Endodermal cell (in vitro differentiated cells): ENCODE measurements around the gene TAL1. TPM values are rescaled to one million over a fixed set of nuclear protein-coding genes. Genes with fewer than 3 reads are reported as not detected.

Source experiments
- DNase-seq: peaks from one replicate; pipeline ENCODE4 v3.0.0-alpha.2; 2017
- H3K27ac ChIP-seq: 2 replicates; pipeline ENCODE4 v1.5.1; 2013; ENCODE audit warnings: mild to moderate bottlenecking, low read depth, low read length, moderate library complexity
- H3K27me3 ChIP-seq: 2 replicates; pipeline ENCODE4 v1.6.1; 2013; ENCODE audit warnings: mild to moderate bottlenecking, low read length, moderate library complexity; ENCODE audit not compliant: insufficient read depth, control insufficient read depth, poor library complexity, severe bottlenecking
- H3K36me3 ChIP-seq: 2 replicates; pipeline ENCODE4 v1.7.0; 2013; ENCODE audit warnings: mild to moderate bottlenecking, low read length, moderate library complexity; ENCODE audit not compliant: control insufficient read depth, insufficient read depth
- H3K4me1 ChIP-seq: one replicate; pipeline ENCODE4 v1.7.0; 2013; ENCODE audit warnings: low read length; ENCODE audit not compliant: control insufficient read depth, insufficient read depth
- H3K4me3 ChIP-seq: 2 replicates; pipeline ENCODE4 v1.5.1; 2013; ENCODE audit warnings: mild to moderate bottlenecking, low read length, moderate library complexity
- H3K9ac ChIP-seq: 2 replicates; pipeline ENCODE4 v1.6.1; 2013; ENCODE audit warnings: mild to moderate bottlenecking, low read length, moderate library complexity; ENCODE audit not compliant: poor library complexity, severe bottlenecking; ENCODE audit errors: extremely low read depth
- H3K9me3 ChIP-seq: 2 replicates; pipeline ENCODE4 v1.6.1; 2013; ENCODE audit warnings: mild to moderate bottlenecking, low read length, moderate library complexity; ENCODE audit not compliant: control insufficient read depth
- H3K27ac Mint-ChIP-seq: 2 replicates; pipeline ENCODE4 v1.8.0; 2020; ENCODE audit warnings: mixed read lengths
- H3K27me3 Mint-ChIP-seq: 2 replicates; pipeline ENCODE4 v1.8.0; 2021; ENCODE audit warnings: mild to moderate bottlenecking, mixed read lengths; ENCODE audit not compliant: insufficient read depth
- H3K36me3 Mint-ChIP-seq: 2 replicates; pipeline ENCODE4 v1.8.0; 2020; ENCODE audit warnings: low read depth, mixed read lengths
- H3K4me1 Mint-ChIP-seq: 2 replicates; pipeline ENCODE4 v1.8.0; 2020; ENCODE audit warnings: mixed read lengths
- H3K4me3 Mint-ChIP-seq: 2 replicates; pipeline ENCODE4 v1.8.0; 2020; ENCODE audit warnings: mild to moderate bottlenecking, moderate library complexity, mixed read lengths
- H3K9me3 Mint-ChIP-seq: 2 replicates; pipeline ENCODE4 v1.8.0; 2020; ENCODE audit warnings: mild to moderate bottlenecking, mixed read lengths
- WGBS, 2 experiments: methylation state at CpG; one replicate each; pipeline versions ENCODE4 v1.1.5 to v1.1.7; 2013; ENCODE audit warnings: missing lambda C conversion rate in 2 of 2, mixed read lengths in 1 of 2; ENCODE audit not compliant: insufficient coverage in 1 of 2, insufficient read length in 1 of 2; 5-methylcytosine and 5-hydroxymethylcytosine counted together
- total RNA-seq, 2 donors: library from RNA; stranded (reverse); fragmentation: NEBNext Ultra II Directional in 1 of 2; extraction: Animal tissue kit (Norgen Biotek cat#: 25700) in 1 of 2; gene quantifications; 2 replicates in 1 of 2; 3 replicates in 1 of 2; pipeline ENCODE4 v1.2.1, GENCODE V29; 2021
- TF ChIP-seq, protein P1 (sequence below): fragments of 200-600 bp; sonication (generic); conservative IDR thresholded peaks from 2 replicates; pipeline ENCODE4 v1.5.0; 2021; ENCODE audit warnings: antibody characterized with exemption, mild to moderate bottlenecking

TAL1 gene
- total RNA-seq, 2 donors from 2014 or later, result 0.04 TPM; not detected in 1

DNA sequence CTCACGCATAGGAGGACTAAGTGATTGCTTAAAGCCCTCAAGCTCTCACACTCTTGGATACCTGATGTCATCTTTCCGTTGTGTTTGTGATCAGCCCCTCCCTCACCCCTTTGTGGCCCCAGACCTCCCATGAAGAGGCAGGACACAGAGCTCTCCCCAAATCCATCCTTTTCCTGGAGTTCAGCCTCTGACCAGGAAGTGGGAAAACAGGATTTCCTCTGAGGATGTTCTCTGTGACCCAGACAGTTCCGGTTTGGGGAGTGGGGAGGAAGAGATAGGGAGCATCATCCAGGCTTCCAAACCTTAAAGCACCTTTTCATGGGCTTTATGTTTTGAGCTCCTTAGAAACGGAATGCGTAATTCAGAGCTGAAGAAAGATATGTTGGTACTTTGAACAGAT lies 11.9 kb upstream of the TAL1 start:
- Histone ChIP-seq H3K4me1 (no peaks in the 10 kb centered on the region), H3K9me3 (no peaks in the 10 kb centered on the region), H3K27me3 (peaks cover 35% of the 10 kb centered on the region), H3K27ac (no peak overlapping the region), H3K9ac (no peak overlapping the region), H3K4me3 (no peak overlapping the region), H3K36me3 (no peaks in the 10 kb centered on the region)
- H3K36me3 Mint-ChIP-seq, result peaks cover 1% of the 10 kb centered on the region
- H3K4me3 Mint-ChIP-seq, result no peak overlapping the region
- H3K27ac Mint-ChIP-seq, result no peak overlapping the region
- 43 to 72% methylated on average over 2 to 5 of the region's 5 CpGs for WGBS, 2 experiments
- DNase-seq, result no peak
- no peaks in the 10 kb centered on the region for H3K9me3 Mint-ChIP-seq
- H3K4me1 Mint-ChIP-seq, result peaks cover 7% of the 10 kb centered on the region
- peaks cover 58% of the 10 kb centered on the region for H3K27me3 Mint-ChIP-seq
- TF ChIP-seq, protein P1, sequence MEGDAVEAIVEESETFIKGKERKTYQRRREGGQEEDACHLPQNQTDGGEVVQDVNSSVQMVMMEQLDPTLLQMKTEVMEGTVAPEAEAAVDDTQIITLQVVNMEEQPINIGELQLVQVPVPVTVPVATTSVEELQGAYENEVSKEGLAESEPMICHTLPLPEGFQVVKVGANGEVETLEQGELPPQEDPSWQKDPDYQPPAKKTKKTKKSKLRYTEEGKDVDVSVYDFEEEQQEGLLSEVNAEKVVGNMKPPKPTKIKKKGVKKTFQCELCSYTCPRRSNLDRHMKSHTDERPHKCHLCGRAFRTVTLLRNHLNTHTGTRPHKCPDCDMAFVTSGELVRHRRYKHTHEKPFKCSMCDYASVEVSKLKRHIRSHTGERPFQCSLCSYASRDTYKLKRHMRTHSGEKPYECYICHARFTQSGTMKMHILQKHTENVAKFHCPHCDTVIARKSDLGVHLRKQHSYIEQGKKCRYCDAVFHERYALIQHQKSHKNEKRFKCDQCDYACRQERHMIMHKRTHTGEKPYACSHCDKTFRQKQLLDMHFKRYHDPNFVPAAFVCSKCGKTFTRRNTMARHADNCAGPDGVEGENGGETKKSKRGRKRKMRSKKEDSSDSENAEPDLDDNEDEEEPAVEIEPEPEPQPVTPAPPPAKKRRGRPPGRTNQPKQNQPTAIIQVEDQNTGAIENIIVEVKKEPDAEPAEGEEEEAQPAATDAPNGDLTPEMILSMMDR, result no peak

DNA sequence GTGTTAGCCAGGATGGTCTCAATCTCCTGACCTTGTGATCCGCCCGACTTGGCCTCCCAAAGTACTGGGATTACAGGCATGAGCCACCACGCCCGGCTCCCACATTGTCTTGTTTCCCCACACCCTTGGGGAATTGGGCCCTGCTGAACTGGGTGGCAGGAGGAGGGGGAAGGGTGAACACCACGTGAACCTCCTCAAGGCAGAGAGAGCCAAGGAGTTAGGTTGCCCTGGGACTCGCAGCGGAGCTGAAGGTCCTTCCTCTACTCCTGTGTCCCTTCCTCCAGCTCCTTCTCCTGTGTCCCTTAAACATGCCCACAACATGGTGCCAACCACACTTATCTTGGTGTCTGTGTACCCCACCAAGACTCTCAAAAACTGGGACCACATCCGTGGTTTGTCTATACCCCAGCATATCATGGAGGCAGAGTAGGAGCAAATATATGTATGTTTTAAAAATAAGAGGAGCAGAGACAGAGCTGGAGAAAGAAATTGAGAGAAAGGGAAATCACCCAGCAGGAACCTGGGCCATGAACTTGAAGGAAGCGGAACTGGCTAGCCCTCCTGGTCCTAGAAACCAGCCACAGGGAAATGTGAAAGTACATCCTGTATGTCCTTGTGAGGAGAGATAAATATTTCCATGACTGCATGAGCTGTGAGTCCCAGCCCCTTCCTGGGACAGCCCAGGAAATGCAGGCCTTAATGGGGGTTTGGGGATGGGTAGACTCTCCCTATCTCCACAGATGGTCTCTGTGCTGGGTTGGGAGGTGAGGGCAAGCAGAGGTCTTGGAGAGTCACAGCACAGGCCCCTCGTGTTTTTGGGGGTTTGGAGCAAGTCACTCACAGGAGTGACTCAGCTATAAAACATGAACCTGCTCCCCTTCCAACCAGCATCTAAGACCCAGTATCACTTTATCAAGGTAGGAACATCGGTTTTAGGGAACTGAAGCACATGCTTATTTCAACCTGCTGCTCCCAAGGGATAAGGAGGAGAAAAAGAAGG lies 9.4 kb upstream of the TAL1 start:
- Mint-ChIP-seq H3K27ac (no peak overlapping the region), H3K9me3 (no peaks in the 10 kb centered on the region), H3K4me3 (no peak overlapping the region), H3K27me3 (peaks cover 74% of the 10 kb centered on the region), H3K36me3 (no peaks in the 10 kb centered on the region), H3K4me1 (peaks cover 3% of the 10 kb centered on the region)
- Histone ChIP-seq H3K27me3 (peaks cover 43% of the 10 kb centered on the region), H3K36me3 (no peaks in the 10 kb centered on the region), H3K4me1 (no peaks in the 10 kb centered on the region), H3K9ac (no peak overlapping the region), H3K27ac (no peak overlapping the region), H3K9me3 (no peaks in the 10 kb centered on the region), H3K4me3 (no peak overlapping the region)
- DNase-seq, result no peak
- TF ChIP-seq, protein P1, result no peak
- WGBS, 2 experiments, result 82 to 83% methylated on average over 3 to 10 of the region's 11 CpGs

DNA sequence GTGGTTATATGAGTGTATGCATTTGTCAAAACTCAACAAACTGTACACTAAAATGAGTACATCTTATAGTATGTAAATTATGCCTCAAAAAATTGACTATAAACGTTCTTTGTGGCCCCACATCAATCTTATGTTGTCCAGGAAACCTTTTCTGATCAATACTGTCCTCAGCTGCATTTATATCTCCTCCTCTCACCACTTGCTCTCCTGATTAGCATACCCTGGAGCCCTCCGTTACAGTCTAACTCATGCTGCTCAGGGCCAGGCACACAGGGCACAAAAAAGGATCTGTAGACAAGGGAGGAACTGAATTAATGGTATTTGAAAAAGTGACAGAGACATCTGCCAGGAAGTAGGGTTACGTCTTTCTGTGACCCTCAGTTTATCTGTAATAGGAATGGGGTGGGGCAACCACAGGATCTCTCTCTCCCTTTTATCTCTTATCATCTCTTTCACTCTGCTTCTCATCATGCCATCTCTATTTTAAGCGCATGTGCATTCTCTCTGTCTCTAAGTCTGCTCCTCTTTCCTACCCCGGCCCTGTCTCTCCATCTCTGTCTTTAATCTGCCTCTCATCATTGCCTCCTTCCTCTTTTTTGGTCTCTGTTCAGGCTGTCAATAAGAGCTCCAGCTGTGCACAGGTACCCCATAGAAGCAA lies 7.0 kb upstream of the TAL1 start:
- Mint-ChIP-seq H3K27me3 (peaks cover 81% of the 10 kb centered on the region), H3K4me3 (no peak overlapping the region), H3K27ac (no peak overlapping the region), H3K9me3 (no peaks in the 10 kb centered on the region), H3K36me3 (no peaks in the 10 kb centered on the region), H3K4me1 (peaks cover 3% of the 10 kb centered on the region)
- Histone ChIP-seq H3K27me3 (peaks cover 52% of the 10 kb centered on the region), H3K9me3 (no peaks in the 10 kb centered on the region), H3K27ac (no peak overlapping the region), H3K36me3 (no peaks in the 10 kb centered on the region), H3K4me3 (no peak overlapping the region), H3K4me1 (no peaks in the 10 kb centered on the region), H3K9ac (no peak overlapping the region)
- no peak for DNase-seq
- TF ChIP-seq, protein P1, result no peak
- 81 to 86% methylated on average over 3 to 5 of the region's 5 CpGs for WGBS, 2 experiments
